AG04450 (cell line): ENCODE results near the gene PSD2. TPM values are rescaled to one million over a fixed set of nuclear protein-coding genes. Genes with fewer than 3 reads are reported as not detected.

ENCODE experiments used
- CTCF ChIA-PET: fragments of 300-600, 350-600 bp; formaldehyde crosslinking; extraction: SDS; loops from one replicate; lab custom pipeline; 2022; ENCODE audit warnings: antibody characterized with exemption, inconsistent platforms; lab: Charles Lee
- POLR2A ChIA-PET: fragments of 350-600 bp; formaldehyde crosslinking; extraction: SDS; loops from one replicate; lab custom pipeline; 2021; ENCODE audit warnings: antibody characterized with exemption, inconsistent platforms; lab: Yijun Ruan, JAX
- DNase-seq: peaks from one replicate; pipeline ENCODE4 v3.0.0-alpha.2; 2011; ENCODE audit warnings: low read depth, low spot score
- H3K27ac ChIP-seq: one replicate; pipeline ENCODE4 v1.5.1; 2012; ENCODE audit warnings: low read depth, low read length, control low read depth
- H3K27me3 ChIP-seq: one replicate; pipeline ENCODE4 v1.6.0; 2012; ENCODE audit warnings: low read length; ENCODE audit not compliant: control insufficient read depth, insufficient read depth
- H3K4me3 ChIP-seq: 2 replicates; pipeline ENCODE4 v1.5.1; 2011; ENCODE audit warnings: mild to moderate bottlenecking, low read depth, low read length, control low read depth
- H3K9me3 ChIP-seq: 2 replicates; pipeline ENCODE4 v1.5.1; 2012; ENCODE audit warnings: low read length; ENCODE audit not compliant: control insufficient read depth, insufficient read depth
- CTCF ChIP-seq: IDR thresholded peaks from 2 replicates; pipeline ENCODE4 v1.5.1; 2011; ENCODE audit warnings: low read depth, low read length, control low read depth, inconsistent platforms
- polyA plus RNA-seq: library from polyadenylated mRNA; depleted of rRNA; stranded (reverse); fragments of >200 nt; gene quantifications from 2 replicates; pipeline ENCODE4 v1.2.3, GENCODE V29; 2011

The PSD2 gene
- polyA plus RNA-seq, 1 experiment = not detected

- Histone ChIP-seq H3K4me3 (no peak overlapping the region), H3K9me3 (no peaks in the 10 kb centered on the region), H3K27ac (no peak overlapping the region), H3K27me3 (peaks cover 36% of the 10 kb centered on the region)
- TF ChIP-seq CTCF = no peak
- ChIA-PET POLR2A (no interaction called here), CTCF (interaction anchor here (0.7 kb wide), 1 partner anchor 72 kb away, joined by 7 read pairs; no protein-coding TSS in a partner anchor)
- no peak for DNase-seq
Observed at GRCh38 chr5:139859013-139859412, 63.4 kb downstream of the PSD2 start.

GRCh38 chr5:139861021-139861888 lies 65.6 kb downstream of the PSD2 start:
- POLR2A ChIA-PET = no interaction called here
- peaks cover 45% of the 10 kb centered on the region for H3K27me3 ChIP-seq
- no peak for DNase-seq
- no peaks in the 10 kb centered on the region for H3K9me3 ChIP-seq
- no peak overlapping the region for H3K27ac ChIP-seq
- TF ChIP-seq CTCF = no peak
- H3K4me3 ChIP-seq = no peak overlapping the region
- CTCF ChIA-PET = interaction anchor here (1.1 to 4.0 kb wide), 4 partner anchors 74 to 227 kb away, joined by 3 to 53 read pairs (median 10); no protein-coding TSS in a partner anchor

GRCh38 chr5:139861889-139862207 lies 66.2 kb downstream of the PSD2 start:
- peaks cover 43% of the 10 kb centered on the region for H3K27me3 ChIP-seq
- no peak overlapping the region for H3K4me3 ChIP-seq
- CTCF ChIA-PET = interaction anchor here (1.2 to 4.0 kb wide), 3 partner anchors 74 to 228 kb away, joined by 4 to 53 read pairs (median 17); no protein-coding TSS in a partner anchor
- TF ChIP-seq CTCF = no peak
- no peak for DNase-seq
- no peaks in the 10 kb centered on the region for H3K9me3 ChIP-seq
- POLR2A ChIA-PET = no interaction called here
- no peak overlapping the region for H3K27ac ChIP-seq

GRCh38 chr5:139862313-139862712 lies 66.7 kb downstream of the PSD2 start:
- DNase-seq = no peak

More at GRCh38 chr5:139862313-139862712, 66.7 kb downstream of the PSD2 start:
- Histone ChIP-seq H3K27ac (no peak overlapping the region), H3K4me3 (no peak overlapping the region), H3K27me3 (peaks cover 38% of the 10 kb centered on the region), H3K9me3 (no peaks in the 10 kb centered on the region)
- ChIA-PET CTCF (interaction anchor here (1.2 to 4.0 kb wide), 5 partner anchors 12 to 228 kb away, joined by 3 to 53 read pairs (median 5); no protein-coding TSS in a partner anchor), POLR2A (no interaction called here)
- TF ChIP-seq CTCF = no peak
